ENCODE data around the gene CASS4.

DNA sequence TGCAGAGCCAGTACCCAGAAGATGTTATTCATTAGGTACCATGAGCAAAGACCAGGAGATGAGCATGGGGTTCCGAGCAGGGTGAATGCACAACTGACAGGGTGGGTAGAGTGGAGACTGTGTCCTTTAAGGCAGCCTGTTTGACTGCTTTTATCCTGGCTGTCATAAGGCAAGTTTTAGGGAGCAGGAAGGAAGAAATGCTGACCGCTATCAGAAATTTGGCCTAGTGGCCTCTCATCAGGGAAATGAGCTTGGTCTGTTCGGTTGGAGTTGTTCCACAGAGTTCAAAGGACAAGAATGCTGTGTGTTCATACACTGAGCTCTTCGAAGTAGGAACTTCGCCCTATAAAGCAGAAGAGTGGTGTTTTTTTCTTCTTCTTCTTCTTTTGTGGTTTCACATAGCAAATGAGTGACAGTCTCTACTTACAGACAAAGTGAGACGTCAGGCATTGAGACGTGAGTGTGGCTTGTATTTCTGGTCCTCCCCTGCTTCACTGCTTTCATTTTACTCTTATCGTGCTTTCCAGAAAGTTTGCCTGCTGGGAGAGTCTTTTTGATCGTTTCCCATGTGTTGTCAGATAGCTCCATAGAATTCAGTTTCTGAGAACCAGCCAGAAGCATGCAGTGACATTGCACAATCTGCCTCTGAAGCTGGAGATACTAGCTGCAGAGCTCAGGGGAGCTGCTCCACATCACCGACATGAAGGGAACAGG is at the start of gene CASS4:
- no peak for TF ChIP-seq POLR2AphosphoS5 (IDR thresholded peaks at IDR 0.05; ENCODE audit: low read depth, low read length)
- TF ChIP-seq, protein P1, sequence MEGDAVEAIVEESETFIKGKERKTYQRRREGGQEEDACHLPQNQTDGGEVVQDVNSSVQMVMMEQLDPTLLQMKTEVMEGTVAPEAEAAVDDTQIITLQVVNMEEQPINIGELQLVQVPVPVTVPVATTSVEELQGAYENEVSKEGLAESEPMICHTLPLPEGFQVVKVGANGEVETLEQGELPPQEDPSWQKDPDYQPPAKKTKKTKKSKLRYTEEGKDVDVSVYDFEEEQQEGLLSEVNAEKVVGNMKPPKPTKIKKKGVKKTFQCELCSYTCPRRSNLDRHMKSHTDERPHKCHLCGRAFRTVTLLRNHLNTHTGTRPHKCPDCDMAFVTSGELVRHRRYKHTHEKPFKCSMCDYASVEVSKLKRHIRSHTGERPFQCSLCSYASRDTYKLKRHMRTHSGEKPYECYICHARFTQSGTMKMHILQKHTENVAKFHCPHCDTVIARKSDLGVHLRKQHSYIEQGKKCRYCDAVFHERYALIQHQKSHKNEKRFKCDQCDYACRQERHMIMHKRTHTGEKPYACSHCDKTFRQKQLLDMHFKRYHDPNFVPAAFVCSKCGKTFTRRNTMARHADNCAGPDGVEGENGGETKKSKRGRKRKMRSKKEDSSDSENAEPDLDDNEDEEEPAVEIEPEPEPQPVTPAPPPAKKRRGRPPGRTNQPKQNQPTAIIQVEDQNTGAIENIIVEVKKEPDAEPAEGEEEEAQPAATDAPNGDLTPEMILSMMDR (IDR thresholded peaks at IDR 0.05 in 2 of 3, conservative IDR thresholded peaks at IDR 0.05 in 1 of 3; ENCODE audit: borderline replicate concordance in 1 of 3, insufficient read depth in 1 of 3, low read depth in 2 of 3, low read length in 2 of 3), result no peak
- TF ChIP-seq SP1 (IDR thresholded peaks at IDR 0.05; ENCODE audit: low read depth), result no peak
- TF ChIP-seq, protein P2, sequence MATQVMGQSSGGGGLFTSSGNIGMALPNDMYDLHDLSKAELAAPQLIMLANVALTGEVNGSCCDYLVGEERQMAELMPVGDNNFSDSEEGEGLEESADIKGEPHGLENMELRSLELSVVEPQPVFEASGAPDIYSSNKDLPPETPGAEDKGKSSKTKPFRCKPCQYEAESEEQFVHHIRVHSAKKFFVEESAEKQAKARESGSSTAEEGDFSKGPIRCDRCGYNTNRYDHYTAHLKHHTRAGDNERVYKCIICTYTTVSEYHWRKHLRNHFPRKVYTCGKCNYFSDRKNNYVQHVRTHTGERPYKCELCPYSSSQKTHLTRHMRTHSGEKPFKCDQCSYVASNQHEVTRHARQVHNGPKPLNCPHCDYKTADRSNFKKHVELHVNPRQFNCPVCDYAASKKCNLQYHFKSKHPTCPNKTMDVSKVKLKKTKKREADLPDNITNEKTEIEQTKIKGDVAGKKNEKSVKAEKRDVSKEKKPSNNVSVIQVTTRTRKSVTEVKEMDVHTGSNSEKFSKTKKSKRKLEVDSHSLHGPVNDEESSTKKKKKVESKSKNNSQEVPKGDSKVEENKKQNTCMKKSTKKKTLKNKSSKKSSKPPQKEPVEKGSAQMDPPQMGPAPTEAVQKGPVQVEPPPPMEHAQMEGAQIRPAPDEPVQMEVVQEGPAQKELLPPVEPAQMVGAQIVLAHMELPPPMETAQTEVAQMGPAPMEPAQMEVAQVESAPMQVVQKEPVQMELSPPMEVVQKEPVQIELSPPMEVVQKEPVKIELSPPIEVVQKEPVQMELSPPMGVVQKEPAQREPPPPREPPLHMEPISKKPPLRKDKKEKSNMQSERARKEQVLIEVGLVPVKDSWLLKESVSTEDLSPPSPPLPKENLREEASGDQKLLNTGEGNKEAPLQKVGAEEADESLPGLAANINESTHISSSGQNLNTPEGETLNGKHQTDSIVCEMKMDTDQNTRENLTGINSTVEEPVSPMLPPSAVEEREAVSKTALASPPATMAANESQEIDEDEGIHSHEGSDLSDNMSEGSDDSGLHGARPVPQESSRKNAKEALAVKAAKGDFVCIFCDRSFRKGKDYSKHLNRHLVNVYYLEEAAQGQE (IDR thresholded peaks at IDR 0.05; ENCODE audit: low read depth), result no peak
- TF ChIP-seq EZH2phosphoT487 (IDR thresholded peaks at IDR 0.05; ENCODE audit: borderline replicate concordance), result no peak
- TF ChIP-seq YY1 (IDR thresholded peaks at IDR 0.05; ENCODE audit: extremely low read depth, insufficient replicate concordance, low read depth, low read length), result no peak
- TF ChIP-seq JUND (IDR thresholded peaks at IDR 0.05), result no peak
- TF ChIP-seq CEBPB (IDR thresholded peaks at IDR 0.05; ENCODE audit: low read depth), result no peak
- TF ChIP-seq, protein P3, sequence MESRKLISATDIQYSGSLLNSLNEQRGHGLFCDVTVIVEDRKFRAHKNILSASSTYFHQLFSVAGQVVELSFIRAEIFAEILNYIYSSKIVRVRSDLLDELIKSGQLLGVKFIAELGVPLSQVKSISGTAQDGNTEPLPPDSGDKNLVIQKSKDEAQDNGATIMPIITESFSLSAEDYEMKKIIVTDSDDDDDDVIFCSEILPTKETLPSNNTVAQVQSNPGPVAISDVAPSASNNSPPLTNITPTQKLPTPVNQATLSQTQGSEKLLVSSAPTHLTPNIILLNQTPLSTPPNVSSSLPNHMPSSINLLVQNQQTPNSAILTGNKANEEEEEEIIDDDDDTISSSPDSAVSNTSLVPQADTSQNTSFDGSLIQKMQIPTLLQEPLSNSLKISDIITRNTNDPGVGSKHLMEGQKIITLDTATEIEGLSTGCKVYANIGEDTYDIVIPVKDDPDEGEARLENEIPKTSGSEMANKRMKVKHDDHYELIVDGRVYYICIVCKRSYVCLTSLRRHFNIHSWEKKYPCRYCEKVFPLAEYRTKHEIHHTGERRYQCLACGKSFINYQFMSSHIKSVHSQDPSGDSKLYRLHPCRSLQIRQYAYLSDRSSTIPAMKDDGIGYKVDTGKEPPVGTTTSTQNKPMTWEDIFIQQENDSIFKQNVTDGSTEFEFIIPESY (IDR thresholded peaks at IDR 0.05; ENCODE audit: extremely low read depth, insufficient replicate concordance, low read length), result no peak
- no peak for TF ChIP-seq ZFX (IDR thresholded peaks at IDR 0.05)
- TF ChIP-seq POLR2A (IDR thresholded peaks at IDR 0.05; ENCODE audit: borderline replicate concordance, extremely low read depth, insufficient read depth, insufficient read length), result no peak
- TF ChIP-seq EZH2 (IDR thresholded peaks at IDR 0.05), result no peak
- no peak for TF ChIP-seq ELF1 (IDR thresholded peaks at IDR 0.05; ENCODE audit: borderline replicate concordance, low read depth)

All from HCT116 (cell line).